Measurements from ENCODE around the gene ZBTB7C.

- TF ChIP-seq CTCF (IDR thresholded peaks at IDR 0.05 in 2 of 3, conservative IDR thresholded peaks at IDR 0.05 in 1 of 3; ENCODE audit: control insufficient read depth in 2 of 3, extremely low read depth in 1 of 3, insufficient read depth in 1 of 3, low read depth in 3 of 3, low read length in 3 of 3) (no peak), TAF1 (IDR thresholded peaks at IDR 0.05; ENCODE audit: borderline replicate concordance, low read depth, low read length) (no peak), GATAD2B (conservative IDR thresholded peaks at IDR 0.05; ENCODE audit: low read depth) (no peak), HSF1 (IDR thresholded peaks at IDR 0.05; ENCODE audit: low read depth, low read length) (no peak), YY1 (IDR thresholded peaks at IDR 0.05; ENCODE audit: low read depth, low read length) (no peak), USF1 (IDR thresholded peaks at IDR 0.05; ENCODE audit: borderline replicate concordance, extremely low read length, insufficient read depth, low read depth, low read length) (no peak), HDAC2 (IDR thresholded peaks at IDR 0.05) (no peak), ATF7 (IDR thresholded peaks at IDR 0.05; ENCODE audit: low read depth) (no peak), NR2C2 (IDR thresholded peaks at IDR 0.05; ENCODE audit: borderline replicate concordance, control insufficient read depth, insufficient read length, low read depth) (no peak), RAD51 (IDR thresholded peaks at IDR 0.05) (no peak), RFX5 (IDR thresholded peaks at IDR 0.05; ENCODE audit: low read depth, low read length) (no peak), ZBTB11 (CRISPR knock-in tag; IDR thresholded peaks at IDR 0.05) (no peak), SMC3 (IDR thresholded peaks at IDR 0.05; ENCODE audit: borderline replicate concordance, low read length) (no peak), REST (IDR thresholded peaks at IDR 0.05; ENCODE audit: low read depth, low read length) (no peak)
Observed at GRCh38 chr18:48292782-48293424, 116.3 kb downstream of the ZBTB7C start.

All from GM12878 (cell line).